NCI-H526 treated with DMSO at 0.1 percent for 48 hours (cell line): ENCODE data around the gene MCTP2.
A peak's percentile ranks its signal among the peaks of the same experiment; 100 is the strongest.

ENCODE experiments used
- DNase-seq: peaks from one replicate; lab custom pipeline; 2025; lab: John Stamatoyannopoulos, UW

Gene MCTP2

GRCh38 chr15:94298364-94298763, 67.0 kb downstream of the MCTP2 start:
- no peak for DNase-seq

- no peak for DNase-seq
Measured at GRCh38 chr15:94300612-94301011, 69.3 kb downstream of the MCTP2 start.

GRCh38 chr15:94305133-94305532, 73.8 kb downstream of the MCTP2 start:
- no peak for DNase-seq

GRCh38 chr15:94306700-94307650, 75.6 kb downstream of the MCTP2 start:
- no peak for DNase-seq

- no peak for DNase-seq
Measured at GRCh38 chr15:94312946-94313345, 81.6 kb downstream of the MCTP2 start.

GRCh38 chr15:94314639-94315038, 83.3 kb downstream of the MCTP2 start:
- DNase-seq: no peak

- DNase-seq: no peak
Measured at GRCh38 chr15:94317211-94317610, 85.8 kb downstream of the MCTP2 start.

- no peak for DNase-seq
Measured at GRCh38 chr15:94322141-94322540, 90.8 kb downstream of the MCTP2 start.

- DNase-seq: no peak
Measured at GRCh38 chr15:94323076-94323475, 91.7 kb downstream of the MCTP2 start.

- DNase-seq: peak; percentile 61
Measured at GRCh38 chr15:94324117-94324826, 92.9 kb downstream of the MCTP2 start.

GRCh38 chr15:94324835-94325767, 93.7 kb downstream of the MCTP2 start:
- DNase-seq: no peak

- DNase-seq: no peak
Measured at GRCh38 chr15:94327356-94327936, 96.1 kb downstream of the MCTP2 start.

- no peak for DNase-seq
Measured at GRCh38 chr15:94331731-94332130, 100.4 kb downstream of the MCTP2 start.

- DNase-seq: no peak
Measured at GRCh38 chr15:94335616-94336015, 104.3 kb downstream of the MCTP2 start.

GRCh38 chr15:94336817-94337467, 105.6 kb downstream of the MCTP2 start:
- peak; percentile 56 for DNase-seq

- DNase-seq: no peak
Measured at GRCh38 chr15:94338243-94338846, 107.0 kb downstream of the MCTP2 start.

- DNase-seq: no peak
Measured at GRCh38 chr15:94346282-94346681, 114.9 kb downstream of the MCTP2 start.

- DNase-seq: no peak
Measured at GRCh38 chr15:94348084-94348483, 116.7 kb downstream of the MCTP2 start.

GRCh38 chr15:94351031-94351535, 119.7 kb downstream of the MCTP2 start:
- DNase-seq: no peak
